SKM-1 (cell line): ENCODE results near the gene MSMO1.

Experiments used
- DNase-seq: peaks from one replicate; lab custom pipeline; 2025; ENCODE audit not compliant: unreplicated experiment; lab: John Stamatoyannopoulos, UW

Gene MSMO1

GRCh38 chr4:165386328-165386727 is 58.9 kb downstream of the MSMO1 start:
- no peak for DNase-seq

GRCh38 chr4:165388756-165389155 is 61.3 kb downstream of the MSMO1 start:
- no peak for DNase-seq
